ENCODE measurements around the gene MACROD2. TPM values are rescaled to one million over a fixed set of nuclear protein-coding genes. Genes with fewer than 3 reads are reported as not detected.

MACROD2 gene
- total RNA-seq, 1 experiment from 2014 or later: 3.7 TPM

- no peak for TF ChIP-seq FOSL1 (IDR thresholded peaks at IDR 0.05; ENCODE audit: low read depth)
- no peak for TF ChIP-seq JUND (IDR thresholded peaks at IDR 0.05)
- TF ChIP-seq EGR1 (IDR thresholded peaks at IDR 0.05; ENCODE audit: low read depth): no peak
Measured at GRCh38 chr20:14666696-14667095, 671.4 kb downstream of the MACROD2 start (continued).

- CTCF ChIA-PET: no interaction called here
- POLR2A ChIA-PET: no interaction called here
Measured at GRCh38 chr20:14667226-14667625, 671.9 kb downstream of the MACROD2 start.

More at GRCh38 chr20:14667226-14667625, 671.9 kb downstream of the MACROD2 start:
- H3K4me3 ChIP-seq (replicated peaks in 1 of 2; ENCODE audit: low read depth in 1 of 2, low read length in 2 of 2): no peak overlapping the region
- no peaks in the 10 kb centered on the region for H4K20me1 ChIP-seq (ENCODE audit: insufficient read depth)
- RAD21 ChIA-PET (ENCODE audit: low non-redundant PET in 1 of 2, low total read pairs in 2 of 2, uncharacterized antibody in 2 of 2, unreplicated experiment in 2 of 2): no interaction called here
- H3K36me3 ChIP-seq (ENCODE audit: control insufficient read depth in 1 of 2, insufficient read depth in 2 of 2, low read length in 2 of 2): no peaks in the 10 kb centered on the region
- no peak overlapping the region for H3K27ac ChIP-seq (ENCODE audit: low read depth, low read length)
- no peak for TF ChIP-seq ZFX (IDR thresholded peaks at IDR 0.05)
- no peak for TF ChIP-seq JUND (IDR thresholded peaks at IDR 0.05)
- TF ChIP-seq EZH2 (IDR thresholded peaks at IDR 0.05): no peak
- no peak for TF ChIP-seq ATF3 (IDR thresholded peaks at IDR 0.05)
- TF ChIP-seq TCF7L2 (IDR thresholded peaks at IDR 0.05; ENCODE audit: borderline replicate concordance, extremely low read depth, insufficient read depth, insufficient read length): no peak
- no peak for TF ChIP-seq YY1 (IDR thresholded peaks at IDR 0.05; ENCODE audit: extremely low read depth, insufficient replicate concordance, low read depth, low read length)
- no peak for TF ChIP-seq ZNF274 (IDR thresholded peaks at IDR 0.05; ENCODE audit: low read depth, low read length)
- TF ChIP-seq CTCF (IDR thresholded peaks at IDR 0.05 in 2 of 3, conservative IDR thresholded peaks at IDR 0.05 in 1 of 3; ENCODE audit: borderline replicate concordance in 1 of 3, insufficient read depth in 1 of 3, low read depth in 2 of 3, low read length in 2 of 3): no peak
- no peak for TF ChIP-seq CBX3 (IDR thresholded peaks at IDR 0.05; ENCODE audit: low read depth)
- no peak for TF ChIP-seq ELF1 (IDR thresholded peaks at IDR 0.05; ENCODE audit: borderline replicate concordance, low read depth)
- TF ChIP-seq POLR2A (IDR thresholded peaks at IDR 0.05; ENCODE audit: borderline replicate concordance, extremely low read depth, insufficient read depth, insufficient read length): no peak
- no peak for TF ChIP-seq POLR2AphosphoS5 (IDR thresholded peaks at IDR 0.05; ENCODE audit: low read depth, low read length)
- H3K4me2 ChIP-seq (ENCODE audit: low read length): no peak overlapping the region
- no peaks in the 10 kb centered on the region for H3K4me1 ChIP-seq (ENCODE audit: control insufficient read depth in 1 of 2, insufficient read depth in 2 of 2, low read length in 2 of 2)
- no peaks in the 10 kb centered on the region for H3K27me3 ChIP-seq (ENCODE audit: insufficient read depth, low read length)
- no peak overlapping the region for H2AFZ ChIP-seq (ENCODE audit: low read depth, low read length, poor library complexity, severe bottlenecking)
- no peaks in the 10 kb centered on the region for H3K79me2 ChIP-seq (ENCODE audit: insufficient read depth, low read length)
- H3K9ac ChIP-seq (ENCODE audit: low read length): no peak overlapping the region
- H3K9me3 ChIP-seq (ENCODE audit: control insufficient read depth in 1 of 2, insufficient read depth in 1 of 2, low read depth in 1 of 2, low read length in 2 of 2): no peaks in the 10 kb centered on the region
- intact Hi-C loops (cut with micrococcal nuclease): no loop called here
- BruUV-seq (replicated peaks): no TSS peak
- no peak for ATAC-seq
- no peak for DNase-seq (ENCODE audit: low read depth, low spot score)
- no peaks in the 10 kb centered on the region for H3K9me2 ChIP-seq (ENCODE audit: insufficient read depth)

Measured in HCT116 (cell line).